GM21515 (cell line): ENCODE data around the gene ZBTB16.

ENCODE experiments used
- ATAC-seq: cut with Tn5 transposase; IDR thresholded peaks from one replicate; pipeline ENCODE4 v1.9.1; 2021; ENCODE audit not compliant: unreplicated experiment

Gene ZBTB16

DNA sequence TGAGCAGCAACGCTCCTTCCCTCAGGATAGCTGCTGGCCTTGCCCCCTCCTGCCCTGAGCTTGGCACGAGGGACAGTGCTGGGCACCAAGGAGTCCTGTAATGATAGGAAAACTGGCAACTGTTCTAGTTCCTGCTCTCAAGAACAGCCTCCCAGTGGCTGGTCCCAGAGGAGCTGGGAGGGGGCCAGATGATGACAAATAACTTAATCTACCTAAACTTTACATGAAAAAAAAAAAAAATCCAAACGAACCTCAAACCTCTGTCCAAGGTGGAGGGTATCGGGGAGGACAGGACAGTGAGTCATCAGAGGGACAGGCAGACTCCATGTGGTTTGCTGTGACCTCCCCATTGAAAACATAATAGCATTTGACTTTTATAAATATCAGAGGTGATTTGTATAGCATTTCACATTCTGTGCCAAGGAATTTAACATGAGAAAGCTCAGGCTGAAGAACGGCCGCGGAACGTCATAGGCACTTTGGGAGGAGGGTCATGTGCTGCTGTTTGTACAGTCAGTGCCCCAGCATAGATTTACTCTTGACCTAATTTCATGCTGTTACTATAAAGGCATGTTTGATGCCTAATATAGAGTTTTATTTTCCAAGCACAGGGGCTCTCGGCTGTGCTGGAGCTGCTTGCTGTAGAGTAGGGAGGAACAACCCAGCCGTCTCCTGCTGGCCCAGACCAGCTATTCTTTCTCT, 138.4 kb downstream of the ZBTB16 start:
- no peak for ATAC-seq

DNA sequence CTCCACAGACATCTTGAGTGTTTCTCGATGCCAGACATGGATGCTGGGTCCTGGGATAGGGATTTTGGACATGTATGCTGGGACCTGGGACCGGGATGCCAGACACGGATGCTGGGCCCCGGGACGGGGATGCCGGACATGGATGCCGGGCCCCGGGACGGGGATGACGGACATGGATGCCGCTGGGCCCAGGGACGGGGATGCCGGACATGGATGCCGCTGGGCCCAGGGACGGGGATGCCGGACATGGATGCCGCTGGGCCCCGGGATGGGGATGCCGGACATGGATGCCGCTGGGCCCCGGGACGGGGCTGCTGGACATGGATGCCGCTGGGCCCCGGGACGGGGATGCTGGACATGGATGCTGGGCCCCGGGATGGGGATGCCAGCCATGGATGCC, 139.5 kb downstream of the ZBTB16 start:
- ATAC-seq = no peak

DNA sequence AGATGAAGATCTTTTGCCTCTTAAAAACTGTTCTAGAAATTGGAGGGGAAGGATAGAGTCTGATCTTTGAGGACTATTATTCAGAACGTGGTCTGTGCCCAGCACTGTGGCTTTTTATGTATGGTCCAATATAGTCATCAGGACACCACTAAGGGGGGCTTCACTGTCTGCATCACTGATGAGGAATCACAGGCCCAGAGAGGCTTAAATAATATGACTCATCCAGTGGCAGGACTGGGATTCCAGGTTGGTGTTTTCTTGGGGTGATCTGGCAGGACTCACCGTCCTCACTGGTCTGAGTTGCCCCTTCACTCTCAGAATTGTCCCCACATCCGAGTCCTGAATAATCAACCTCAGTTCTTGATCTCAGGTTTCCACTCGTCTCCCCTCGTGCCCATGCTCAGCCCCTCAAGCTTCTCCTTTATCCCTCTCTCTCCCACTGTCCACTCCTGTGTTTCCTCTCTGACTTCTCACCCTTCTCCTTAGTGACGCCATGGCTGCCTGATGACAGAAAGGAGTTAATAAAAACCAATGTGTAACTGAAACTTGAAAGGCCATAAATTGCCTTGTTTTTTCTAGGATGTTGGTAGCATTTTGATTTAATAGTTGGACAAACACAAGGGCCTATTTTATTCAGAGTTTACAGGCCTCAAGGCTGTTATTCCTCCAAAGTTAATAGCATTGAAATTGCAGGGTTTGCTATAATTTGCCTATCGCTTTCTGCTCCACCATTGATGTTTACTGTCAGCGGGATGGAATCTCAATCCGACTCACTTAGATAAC, 141.0 kb downstream of the ZBTB16 start:
- ATAC-seq = no peak

DNA sequence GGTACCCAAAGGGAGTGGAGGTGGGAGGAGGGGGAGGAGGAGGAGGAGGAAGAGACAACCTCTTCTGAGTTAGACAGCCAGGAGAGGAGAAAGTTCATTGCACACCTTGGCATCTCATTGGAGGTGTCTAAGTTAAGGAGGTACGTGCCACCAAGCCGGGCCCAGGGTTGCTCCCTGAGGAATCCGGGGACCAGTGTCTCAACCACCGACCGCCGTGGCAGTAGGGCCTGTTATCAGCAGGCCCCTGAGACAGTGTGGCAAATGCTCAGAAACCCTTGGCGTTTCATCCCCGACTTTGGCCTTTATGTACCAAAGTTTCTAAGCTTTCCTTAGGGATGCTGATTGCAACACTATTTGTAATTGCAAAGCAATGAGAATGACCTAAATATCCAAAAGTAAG, 141.7 kb downstream of the ZBTB16 start:
- ATAC-seq = no peak

DNA sequence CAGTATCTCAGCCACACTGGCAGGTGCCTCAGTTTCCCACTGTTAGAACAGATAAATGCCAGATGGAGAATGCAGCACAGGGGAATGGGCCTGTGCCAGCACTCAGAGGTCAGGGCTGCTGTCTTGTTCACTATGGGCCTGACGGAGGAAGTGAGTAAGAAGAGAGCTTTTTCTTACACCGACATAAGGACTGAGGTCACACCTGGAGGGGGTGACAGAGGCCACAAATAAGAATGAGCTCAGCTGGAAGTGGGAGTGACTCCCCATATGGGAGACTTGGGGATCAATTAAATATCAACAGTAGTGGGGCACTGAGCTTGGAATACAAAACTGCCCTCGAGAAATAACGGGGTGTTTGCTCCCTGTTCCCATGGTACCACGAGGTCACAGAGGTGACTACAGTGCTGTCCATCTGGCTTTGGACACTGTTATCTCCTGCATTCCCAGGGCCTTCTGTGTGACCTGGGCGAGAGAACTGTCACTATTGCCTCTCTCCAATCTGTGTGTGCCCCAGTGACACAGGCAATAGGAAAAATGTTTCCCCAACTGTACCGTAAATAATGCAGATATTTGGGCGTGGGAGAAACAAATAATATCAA, 142.6 kb downstream of the ZBTB16 start:
- ATAC-seq = no peak

DNA sequence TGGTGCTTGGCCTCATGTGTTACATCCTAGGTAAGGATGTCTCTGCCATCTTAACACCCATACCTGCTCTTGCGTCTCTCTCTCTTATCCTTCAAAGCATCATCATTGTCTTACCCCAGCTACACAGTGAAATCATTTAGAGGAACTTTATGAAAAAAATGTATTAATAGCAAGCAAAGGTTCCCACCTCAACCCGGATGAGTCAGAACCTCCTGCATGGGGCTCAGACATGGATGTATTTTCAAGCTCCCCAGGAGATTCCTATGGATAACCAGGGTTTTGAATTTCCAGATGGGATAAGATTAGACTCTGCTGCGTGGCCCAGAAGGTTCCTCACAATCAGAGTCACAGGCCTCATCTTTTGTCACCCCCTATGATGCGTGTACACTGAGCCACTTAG, 147.6 kb downstream of the ZBTB16 start:
- ATAC-seq = no peak

DNA sequence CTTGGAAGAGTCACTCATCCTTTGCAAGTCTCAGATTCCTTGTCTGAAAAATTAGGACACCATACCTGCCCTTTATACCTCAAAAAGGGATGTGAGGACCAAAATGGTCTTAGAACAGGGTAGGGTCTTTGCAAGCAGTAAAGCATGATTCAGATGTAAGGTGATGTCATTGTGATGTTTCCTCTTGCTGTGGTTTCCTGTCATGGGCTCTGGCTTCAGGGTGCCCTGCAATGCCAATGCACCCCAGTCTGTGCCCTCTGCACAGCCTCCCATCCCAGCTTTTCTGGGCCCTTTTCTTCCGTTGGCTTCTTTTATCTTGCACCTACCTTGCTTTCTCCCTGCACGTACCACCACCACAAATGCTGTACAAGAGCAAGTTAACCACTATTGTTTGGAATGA, 148.9 kb downstream of the ZBTB16 start:
- no peak for ATAC-seq

DNA sequence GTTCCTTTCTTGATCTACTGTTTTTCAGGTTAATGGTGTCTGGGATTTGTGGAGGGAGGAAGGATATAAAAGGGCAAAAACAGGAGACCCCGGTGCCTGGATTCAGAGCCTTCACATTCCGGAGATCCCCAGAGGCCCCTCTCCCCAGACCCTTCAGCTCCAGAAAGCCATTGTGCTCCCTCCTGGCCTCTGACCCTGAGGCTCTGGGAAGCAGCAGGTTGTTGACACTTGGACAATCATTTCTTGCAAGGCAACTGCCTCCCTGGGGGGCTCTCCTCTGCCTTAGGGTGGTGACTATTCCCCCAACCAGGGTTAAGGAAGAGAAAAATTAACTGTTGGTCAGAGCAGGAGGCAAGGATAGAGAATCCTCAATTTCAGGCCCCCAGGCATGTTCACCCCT, 149.8 kb downstream of the ZBTB16 start:
- ATAC-seq = no peak

DNA sequence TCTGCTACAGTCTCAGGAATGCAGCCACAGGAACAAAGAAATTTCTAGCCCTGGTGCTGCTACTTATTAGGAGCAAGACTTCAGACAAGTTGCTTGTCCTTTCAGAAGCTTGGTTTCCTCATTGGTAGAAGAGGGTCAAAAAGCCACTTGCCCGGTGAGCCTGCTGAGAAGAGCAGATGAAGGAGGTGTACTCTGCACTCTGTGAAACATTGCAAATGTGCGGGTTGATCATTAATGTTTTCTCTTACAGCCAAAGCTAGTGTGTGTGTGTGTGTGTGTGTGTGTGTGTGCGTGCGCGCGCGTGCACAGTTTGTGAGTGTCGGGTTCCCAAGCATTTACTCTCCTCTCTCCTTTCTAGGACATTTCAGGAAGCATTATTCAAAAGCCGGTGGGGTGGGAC, 150.4 kb downstream of the ZBTB16 start:
- no peak for ATAC-seq

DNA sequence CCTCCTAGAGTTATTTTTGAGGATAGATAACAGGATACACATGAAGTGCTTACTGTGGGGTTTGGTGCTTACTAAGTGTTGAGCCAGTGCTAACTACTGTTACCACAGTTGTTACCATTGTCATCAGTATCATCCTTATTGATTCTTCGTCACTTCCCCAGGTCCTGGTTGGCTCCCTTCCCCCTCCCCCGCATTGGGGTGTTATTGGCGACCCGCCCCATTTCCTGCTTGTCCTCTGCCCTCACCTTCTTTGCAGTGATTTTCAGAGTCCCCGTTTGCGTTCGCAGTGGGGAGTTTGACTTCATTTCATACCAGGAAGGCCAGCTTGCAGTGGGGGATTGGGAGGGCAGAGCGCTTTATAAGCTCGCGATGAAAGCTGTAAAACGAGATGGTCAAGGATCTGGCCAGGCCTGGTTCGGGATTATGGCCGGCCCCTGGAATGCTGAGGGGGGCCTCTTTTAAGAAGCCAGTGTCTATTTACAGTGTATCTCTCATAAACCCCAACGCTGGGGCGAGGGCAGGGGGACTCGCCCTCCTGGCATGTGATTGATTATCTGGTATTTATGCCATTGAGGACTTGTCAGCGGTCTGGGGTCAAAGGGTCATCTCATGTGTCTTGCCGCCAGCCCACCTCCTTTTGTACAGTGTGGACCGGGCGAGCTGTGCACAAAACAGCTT, 152.1 kb downstream of the ZBTB16 start:
- no peak for ATAC-seq

DNA sequence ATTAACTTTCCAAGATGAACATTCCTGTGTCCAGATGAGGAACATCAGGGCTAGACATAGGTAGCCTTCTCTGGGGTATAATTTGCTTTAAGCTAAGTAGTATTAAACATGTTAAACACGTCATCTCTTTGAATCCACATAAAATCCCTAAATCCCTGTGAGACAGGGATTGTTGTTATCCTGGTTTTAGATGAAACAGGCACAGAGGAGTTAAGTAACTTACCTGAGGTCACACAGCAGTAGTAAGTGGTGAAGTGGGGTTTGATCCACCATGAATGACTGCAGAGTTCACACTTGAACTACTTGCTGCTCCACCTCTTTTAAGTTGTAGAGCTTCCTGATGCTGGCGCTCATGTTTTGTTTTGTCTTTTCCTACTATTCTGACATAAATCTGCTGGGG, 154.1 kb downstream of the ZBTB16 start:
- ATAC-seq = no peak

DNA sequence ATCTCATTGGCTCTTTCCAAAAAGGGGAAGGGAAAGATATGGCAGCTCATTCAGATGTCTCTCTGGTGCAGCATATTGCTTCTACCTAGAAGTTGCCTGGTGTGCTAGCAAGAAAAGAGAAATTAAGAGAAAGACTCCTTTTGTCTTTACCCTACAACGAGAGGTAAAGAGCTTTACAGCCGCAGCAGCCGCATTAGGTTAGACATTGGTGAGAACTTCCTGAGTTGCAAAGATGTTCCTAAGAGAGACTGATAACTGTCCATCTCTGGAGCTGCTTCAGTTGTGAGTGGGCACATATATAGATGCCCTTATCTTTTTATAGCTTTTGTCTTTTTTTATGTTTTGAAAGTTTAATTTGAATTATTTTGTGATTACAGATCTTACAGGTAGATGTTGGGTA, 155.9 kb downstream of the ZBTB16 start:
- ATAC-seq = no peak

DNA sequence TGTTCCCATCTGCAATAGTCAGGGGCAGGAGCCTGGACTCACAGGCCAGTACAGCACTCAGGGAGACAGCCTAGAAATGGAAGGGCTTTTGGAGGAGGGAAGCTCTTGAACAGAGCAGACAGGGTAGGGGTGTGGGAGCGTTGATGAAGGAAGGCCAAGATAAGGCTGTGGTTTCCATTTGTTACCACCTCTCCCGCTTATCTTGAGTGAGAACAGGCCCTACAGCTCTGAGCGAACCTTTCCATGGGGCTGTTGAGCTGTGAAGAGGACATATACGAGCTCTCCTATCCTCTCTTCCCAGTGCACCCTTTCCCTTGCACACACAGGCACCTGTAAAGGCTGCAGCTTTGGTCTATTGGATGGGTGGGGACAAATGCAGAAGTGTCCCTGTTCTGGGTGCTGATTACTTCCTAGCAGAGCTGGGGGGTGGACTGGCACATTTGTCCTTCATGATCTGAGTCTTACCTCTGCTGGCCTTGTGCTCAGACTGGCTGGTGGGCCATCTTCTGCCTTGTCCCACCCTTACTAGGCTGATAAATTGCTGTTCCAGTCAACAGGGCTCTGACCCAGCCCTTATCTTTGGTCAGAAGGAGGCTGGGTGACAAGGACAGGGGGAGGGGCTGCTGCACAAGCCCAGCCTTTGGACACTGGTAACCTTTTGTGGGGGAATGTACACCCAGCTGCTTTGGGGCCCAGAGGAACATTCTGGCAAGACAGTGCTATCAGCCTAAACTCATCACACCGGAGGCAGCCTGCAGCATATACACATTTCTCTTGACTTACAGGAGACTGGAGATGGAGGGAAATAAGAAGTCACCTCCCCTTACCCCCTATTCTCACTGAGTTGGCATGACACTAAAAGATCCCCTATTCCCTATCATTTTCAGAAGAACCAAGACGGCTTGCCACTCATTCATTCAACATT, 156.6 kb downstream of the ZBTB16 start:
- no peak for ATAC-seq

DNA sequence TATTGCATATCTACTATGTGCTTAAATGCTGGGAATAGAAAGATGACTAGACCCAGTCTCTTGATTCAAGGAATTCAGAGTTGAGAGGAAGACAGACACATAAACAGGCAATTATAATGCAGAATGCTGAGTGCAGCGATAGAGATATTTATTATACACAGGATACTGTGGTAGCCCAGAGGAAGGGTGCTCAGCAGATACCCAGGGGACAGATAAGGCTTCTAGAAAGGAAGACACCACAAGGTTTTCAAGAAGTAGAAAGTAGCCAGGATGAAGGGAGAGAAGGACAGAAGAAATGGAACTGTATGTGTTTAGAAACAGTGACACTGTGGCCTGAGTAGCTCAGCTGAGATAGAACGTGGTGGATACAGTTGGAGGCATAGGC, 157.3 kb downstream of the ZBTB16 start:
- ATAC-seq = no peak

DNA sequence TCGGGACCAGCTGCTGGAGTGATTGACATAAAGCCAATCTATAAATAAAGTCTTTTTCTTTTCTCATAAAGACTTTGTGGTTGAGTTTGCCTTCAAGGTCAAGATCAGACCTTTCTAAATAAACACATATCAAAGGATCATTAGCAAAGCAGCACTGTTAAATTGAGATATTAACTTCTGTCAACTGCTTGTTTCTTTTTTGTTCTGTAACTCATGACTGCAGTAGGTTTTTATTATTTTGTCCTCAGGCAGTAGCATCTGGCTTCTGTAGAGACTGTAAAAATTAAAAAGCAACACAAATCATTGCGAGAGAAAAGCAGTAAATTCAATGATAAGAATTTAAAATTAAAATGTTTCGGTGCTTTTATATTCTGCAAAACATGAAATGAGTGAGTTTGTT, 159.0 kb downstream of the ZBTB16 start:
- ATAC-seq = no peak

DNA sequence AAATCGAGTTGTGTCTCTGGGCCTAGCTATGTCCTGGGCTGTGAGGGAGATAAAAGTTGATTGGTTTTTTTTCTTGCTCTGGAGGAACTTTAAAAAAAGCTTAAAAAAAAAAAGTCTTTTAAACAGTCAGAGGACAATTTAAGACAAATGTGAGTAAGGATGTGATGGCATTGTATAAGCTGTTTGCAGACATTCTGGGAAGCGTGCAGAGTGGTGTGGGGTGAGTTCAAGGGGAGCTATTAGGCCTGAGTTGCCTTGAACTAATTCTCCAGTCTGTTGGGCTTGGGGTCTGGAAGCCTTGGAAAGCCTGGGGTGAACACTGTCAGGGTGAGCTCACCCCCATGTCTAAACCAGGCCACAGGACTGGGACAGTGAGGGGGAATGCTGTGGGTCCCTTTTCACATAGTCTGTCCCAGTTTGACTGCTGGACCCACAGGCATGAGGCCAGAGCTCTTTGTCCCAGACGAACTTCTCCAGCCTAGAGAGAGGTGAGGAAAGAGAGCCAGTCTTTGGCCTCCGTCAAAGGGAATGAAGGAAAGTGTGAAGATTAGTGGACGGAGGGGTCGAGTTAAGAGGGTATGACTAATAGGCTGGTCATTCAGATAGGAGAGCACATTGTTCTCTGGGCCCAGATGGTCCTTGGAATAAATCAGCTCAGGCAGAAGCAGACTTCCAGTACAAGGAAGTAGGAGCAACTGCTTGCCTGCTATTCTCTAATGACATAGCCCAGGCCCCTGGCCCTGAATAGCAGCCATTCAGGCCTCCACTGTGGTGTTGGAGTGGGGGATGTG, 160.2 kb downstream of the ZBTB16 start:
- ATAC-seq = no peak

DNA sequence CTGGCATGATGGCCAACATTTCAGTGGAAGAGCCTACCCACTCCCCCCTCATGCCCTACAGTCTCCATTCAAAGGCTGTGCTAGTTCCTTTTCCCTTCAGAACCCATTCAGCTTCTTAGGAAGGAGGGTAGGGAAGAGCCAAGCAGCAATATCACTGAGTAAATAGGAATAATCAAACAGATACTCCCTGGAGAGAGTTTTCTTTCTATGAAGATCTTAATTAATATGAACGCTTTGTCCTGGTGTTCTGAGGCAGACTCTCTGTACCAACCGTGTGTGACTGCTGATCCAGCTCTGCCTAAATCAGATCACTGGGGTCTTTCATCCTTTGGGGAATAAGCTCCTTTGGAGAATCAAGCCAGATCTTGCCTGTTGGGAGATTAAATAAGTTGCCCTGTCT, 161.5 kb downstream of the ZBTB16 start:
- no peak for ATAC-seq

DNA sequence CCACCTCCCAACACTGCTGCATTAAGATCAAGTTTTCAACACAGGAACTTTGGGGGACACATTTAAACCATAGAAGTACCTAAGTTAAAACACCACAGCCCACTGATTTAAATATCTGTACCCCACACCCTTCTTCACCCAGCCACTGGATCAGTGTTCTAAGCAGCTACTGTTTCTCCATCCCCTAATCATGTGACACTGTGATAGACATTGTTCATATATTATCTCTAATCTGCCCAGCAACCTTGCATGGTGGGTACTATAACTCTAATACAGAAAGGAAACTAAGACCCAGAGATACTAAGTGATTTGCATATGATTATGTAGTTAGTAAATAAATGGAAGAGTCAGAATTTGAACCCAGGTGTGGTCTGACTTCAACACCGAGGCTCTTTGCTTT, 166.2 kb downstream of the ZBTB16 start:
- no peak for ATAC-seq

DNA sequence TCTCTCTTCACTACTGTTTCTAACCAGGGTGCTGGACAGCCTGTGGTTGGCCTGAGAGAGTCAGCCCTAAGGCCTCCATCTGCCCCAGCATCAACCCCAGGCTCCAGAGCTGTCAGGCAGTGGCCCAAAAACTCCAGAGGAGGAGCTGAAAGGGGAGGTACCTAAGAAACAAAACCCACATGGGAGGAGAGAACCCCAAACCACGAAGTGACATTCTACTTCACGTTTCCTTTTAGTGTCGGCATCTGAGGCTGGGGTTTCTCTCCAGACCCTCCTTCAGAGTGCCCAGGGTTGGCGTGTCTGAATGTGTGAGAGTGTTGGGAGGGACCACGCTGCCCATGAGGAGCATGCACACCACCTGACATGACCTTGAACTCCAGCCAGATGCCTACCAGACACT, 166.8 kb downstream of the ZBTB16 start:
- no peak for ATAC-seq
